ENCODE results near the gene RBMXL3.
"Not testable (repeated sequence)": the region's sequence is repeated elsewhere in the genome, so short reads cannot be mapped to it uniquely, and the experiment has no call there.

Gene RBMXL3

DNA sequence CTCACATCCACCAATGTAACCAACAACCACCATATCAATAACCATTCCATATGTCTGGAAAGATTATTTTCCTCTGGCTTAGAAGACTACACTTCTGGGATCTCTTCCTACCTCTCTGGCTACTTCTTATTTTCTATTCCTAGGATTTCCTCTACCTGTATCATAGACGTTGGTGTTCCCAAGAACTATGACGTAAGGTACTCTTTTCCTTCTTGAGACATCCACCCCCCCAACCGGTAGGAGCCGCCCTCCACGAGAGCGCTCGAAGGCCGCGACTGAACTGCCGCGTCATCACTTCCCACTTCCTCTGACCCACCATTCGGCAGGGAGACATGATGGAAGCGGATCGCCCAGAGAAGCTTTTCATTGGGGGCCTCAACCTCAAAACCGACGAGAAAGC lies at the start of gene RBMXL3:
TSS of gene RBMXL3 (plus strand) at position 301 of the 400 bp plus-strand sequence. CDS start at position 333, 32 bp downstream.
- no peak for DNase-seq (ENCODE audit: low spot score)

GRCh38 chrX:115142057-115142456 lies 47.2 kb upstream of the RBMXL3 start:
- no peak for DNase-seq (ENCODE audit: low spot score)

GRCh38 chrX:115147220-115147619 lies 42.0 kb upstream of the RBMXL3 start:
- no peak for DNase-seq (ENCODE audit: low spot score)

DNA sequence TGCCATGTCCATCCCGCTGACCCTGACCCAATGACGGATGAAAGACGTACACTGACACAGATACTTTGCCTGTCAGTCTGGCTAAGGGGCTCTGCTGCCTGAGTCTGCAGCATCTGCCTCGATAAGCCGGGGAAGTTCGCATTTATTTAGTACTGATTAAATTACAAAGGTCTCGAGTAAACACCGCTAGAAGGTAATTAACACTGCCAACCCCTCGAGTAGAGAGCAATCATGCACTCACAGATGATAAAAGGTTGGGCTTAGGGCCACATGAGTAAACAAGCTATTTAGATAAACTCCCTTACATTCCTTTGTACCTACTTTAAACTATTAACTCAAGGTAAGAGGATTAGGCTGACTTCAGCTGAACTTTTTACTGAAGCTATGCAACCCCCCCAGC lies 16.0 kb upstream of the RBMXL3 start:
- DNase-seq (ENCODE audit: low spot score), result no peak

GRCh38 chrX:115174548-115174947 lies 14.7 kb upstream of the RBMXL3 start:
- DNase-seq (ENCODE audit: low spot score), result no peak

DNA sequence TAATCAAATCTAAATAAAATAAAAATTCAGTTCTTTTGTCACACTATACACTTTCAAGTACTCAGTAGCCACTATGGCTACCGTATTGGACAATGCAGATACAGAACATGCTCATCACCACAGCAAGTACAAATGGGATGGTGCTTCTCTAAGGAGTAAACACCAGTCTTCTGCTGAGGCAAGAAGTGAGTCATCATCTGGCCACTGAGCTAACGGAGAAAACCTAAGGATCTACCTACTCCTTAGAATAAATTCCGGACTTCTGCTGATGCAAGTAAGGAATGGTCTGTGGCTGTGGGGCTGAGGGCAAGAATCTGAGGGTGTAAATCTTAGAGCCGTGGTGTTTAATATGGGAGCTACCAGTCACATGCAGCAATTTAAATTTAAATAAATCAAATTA lies 11.3 kb upstream of the RBMXL3 start:
- no peak for DNase-seq (ENCODE audit: low spot score)

DNA sequence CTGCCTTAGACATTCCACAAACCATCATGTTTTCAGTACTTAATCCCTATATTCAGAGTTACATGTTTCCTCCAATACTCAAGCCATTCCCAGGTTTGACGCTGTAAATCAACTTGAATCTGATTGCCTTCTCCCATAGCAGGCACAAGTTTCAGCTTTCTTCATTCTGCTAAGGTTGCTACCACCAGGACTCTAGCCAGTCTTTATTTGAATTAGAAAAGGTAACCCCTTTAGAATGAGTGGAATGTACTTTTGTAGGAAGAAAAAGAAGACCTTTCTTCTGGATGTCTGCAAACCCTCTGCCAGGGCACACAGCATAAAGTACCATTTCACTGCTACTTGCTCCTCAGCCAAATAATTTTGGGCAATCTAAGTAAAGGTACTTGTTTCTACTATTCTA lies 10.7 kb upstream of the RBMXL3 start:
- no peak for DNase-seq (ENCODE audit: low spot score)

GRCh38 chrX:115183980-115184379 lies 5.2 kb upstream of the RBMXL3 start:
- no peak for DNase-seq (ENCODE audit: low spot score)

GRCh38 chrX:115189646-115190635 lies 731 bp downstream of the RBMXL3 start:
- no peak for DNase-seq (ENCODE audit: low spot score)

GRCh38 chrX:115190636-115191489 lies 1.7 kb downstream of the RBMXL3 start:
- no peak for DNase-seq (ENCODE audit: low spot score)

GRCh38 chrX:115191490-115192243 lies 2.5 kb downstream of the RBMXL3 start:
- no peak for DNase-seq (ENCODE audit: low spot score)

DNA sequence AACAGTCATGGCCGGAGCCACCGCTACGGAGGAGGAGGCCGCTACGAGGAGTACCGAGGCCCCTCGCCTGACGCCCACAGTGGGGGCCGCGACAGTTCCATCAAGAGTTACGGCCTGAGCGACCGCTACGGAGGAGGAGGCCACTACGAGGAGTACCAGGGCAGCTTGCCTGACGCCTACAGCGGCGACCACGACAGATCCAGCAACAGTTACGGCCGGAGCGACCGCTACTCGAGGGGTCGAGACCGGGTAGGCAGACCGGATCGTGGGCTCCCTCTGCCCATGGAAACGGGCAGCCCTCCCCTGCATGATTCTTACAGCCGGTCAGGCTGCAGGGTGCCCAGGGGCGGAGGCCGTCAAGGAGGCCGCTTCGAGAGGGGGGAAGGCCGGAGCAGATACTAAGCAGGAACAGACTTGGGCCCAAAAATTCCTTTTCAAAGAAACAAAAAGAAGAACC lies 3.1 kb downstream of the RBMXL3 start:
- DNase-seq (ENCODE audit: low spot score), result no peak

- no peak for DNase-seq (ENCODE audit: low spot score)
These were observed 14.8 kb downstream of the RBMXL3 start for GRCh38 chrX:115204040-115204439.

DNA sequence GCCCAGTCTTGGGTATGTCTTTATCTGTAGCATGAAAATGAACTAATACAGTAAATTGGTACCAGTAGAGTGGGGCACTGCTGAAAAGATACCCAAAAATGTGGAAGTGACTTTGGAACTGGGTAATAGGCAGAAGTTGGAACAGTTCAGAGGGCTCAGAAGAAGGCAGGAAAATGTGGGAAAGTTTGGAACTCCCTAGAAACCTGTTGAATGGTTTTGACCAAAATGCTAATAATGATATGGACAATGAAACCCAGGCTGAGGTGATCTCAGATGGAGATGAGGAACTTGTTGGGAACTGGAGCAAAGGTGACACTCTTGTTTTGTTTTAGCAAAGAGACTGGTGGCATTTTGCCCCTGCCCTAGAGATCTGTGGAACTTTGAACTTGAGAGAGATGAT lies 20.3 kb downstream of the RBMXL3 start:
- not testable (repeated sequence) for DNase-seq (ENCODE audit: low spot score)

DNA sequence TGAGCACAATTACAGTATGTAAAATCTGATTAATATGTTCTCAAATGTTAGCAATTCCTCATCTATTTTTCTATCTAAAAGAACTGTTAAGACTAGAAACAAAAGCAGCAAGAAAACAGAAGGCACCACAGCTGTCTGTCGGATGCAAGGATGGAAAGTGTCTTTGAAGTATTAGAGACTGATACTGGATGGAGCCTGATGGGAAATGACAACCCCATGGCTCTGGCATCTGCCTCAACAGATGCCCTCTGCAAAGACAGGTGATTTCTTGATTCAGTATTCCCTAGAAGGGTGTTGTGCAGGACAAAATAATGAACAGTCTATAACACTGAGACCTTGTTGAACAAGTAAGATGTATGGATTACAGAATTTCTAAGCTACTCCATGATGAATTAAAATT lies 24.9 kb downstream of the RBMXL3 start:
- DNase-seq (ENCODE audit: low spot score), result no peak

DNA sequence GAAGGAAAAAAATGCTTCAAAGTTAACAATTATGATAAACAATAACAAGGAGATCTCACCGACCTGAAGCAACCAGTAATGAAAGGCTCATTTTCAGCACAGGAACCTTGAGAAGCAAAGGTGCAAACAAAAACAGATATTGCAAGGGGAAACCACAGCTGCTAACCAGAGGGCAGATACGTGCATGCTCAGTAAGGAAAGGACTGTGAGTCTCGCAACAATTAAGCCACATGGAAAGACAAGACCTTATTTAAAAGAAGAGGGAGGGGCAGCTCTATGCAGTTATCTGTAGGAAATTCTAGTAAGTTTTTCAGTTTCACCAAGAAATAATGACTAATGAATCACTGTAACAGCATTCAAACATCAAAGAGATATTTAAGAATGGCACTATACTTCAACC lies 25.4 kb downstream of the RBMXL3 start:
- DNase-seq (ENCODE audit: low spot score), result no peak

DNA sequence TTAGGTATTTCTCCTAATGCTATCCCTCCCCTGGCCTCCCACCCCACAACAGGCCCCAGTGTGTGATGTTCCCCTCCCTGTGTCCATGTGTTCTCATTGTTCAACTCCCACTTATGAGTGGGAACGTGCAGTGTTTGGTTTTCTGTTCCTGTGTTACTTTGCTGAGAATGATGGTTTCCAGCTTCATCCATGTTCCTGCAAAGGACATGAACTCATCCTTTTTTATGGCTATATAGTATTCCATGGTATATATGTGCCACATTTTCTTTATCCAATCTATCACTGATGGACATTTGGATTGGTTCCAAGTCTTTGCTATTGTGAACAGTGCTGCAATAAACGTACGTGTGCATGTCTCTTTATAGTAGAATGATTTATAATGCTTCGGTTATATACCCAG lies 28.1 kb downstream of the RBMXL3 start:
- DNase-seq (ENCODE audit: low spot score), result not testable (repeated sequence)

- DNase-seq (ENCODE audit: low spot score), result no peak
These were observed 37.7 kb downstream of the RBMXL3 start for GRCh38 chrX:115226929-115227328.

- DNase-seq (ENCODE audit: low spot score), result no peak
These were observed 40.3 kb downstream of the RBMXL3 start for GRCh38 chrX:115229337-115230003.

DNA sequence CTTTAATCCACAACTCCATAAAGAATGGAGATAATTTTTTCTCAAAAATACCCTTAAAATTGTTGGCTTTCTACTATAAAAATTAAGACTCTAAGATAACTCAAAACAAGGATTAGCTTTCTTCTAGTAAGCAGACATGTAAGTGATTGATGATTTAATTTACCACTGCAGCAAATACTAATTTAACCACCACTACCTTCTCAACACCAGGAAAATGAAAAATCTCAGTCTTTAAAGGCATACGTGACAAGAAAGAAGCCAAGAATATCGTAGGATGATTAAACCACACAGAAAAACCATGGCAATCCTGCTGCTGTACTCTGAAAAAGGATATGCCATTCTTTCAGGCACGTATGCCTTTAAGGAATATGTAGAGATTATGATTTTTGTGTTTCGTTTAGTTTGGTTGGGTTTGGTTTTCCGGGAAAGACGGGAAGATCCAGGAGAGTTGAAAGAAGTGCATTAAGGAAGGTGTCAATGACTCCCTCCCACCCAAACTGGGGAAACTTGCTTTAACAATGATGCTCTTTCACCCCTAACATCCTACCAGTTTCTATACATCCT lies 43.8 kb downstream of the RBMXL3 start:
- no peak for DNase-seq (ENCODE audit: low spot score)
